Measurements from ENCODE around the gene GOLGA8B. TPM values are rescaled to one million over a fixed set of nuclear protein-coding genes. Genes with fewer than 3 reads are reported as not detected.

Gene GOLGA8B
- total RNA-seq, 1 donor from 2014 or later: 48.7 TPM

GRCh38 chr15:34606131-34606530, 22.7 kb upstream of the GOLGA8B start:
- peaks cover 10% of the 10 kb centered on the region for H3K27me3 ChIP-seq (ENCODE audit: control insufficient read depth, insufficient read depth, low read length)
- H3K36me3 ChIP-seq (ENCODE audit: control insufficient read depth, insufficient read depth, low read length): no peaks in the 10 kb centered on the region
- no peak for TF ChIP-seq CTCF (IDR thresholded peaks at IDR 0.05; ENCODE audit: insufficient read depth, low read length, severe bottlenecking)
- DNase-seq (ENCODE audit: low read depth) (no peak), FAIRE-seq (no peak)
- H3K4me3 ChIP-seq (ENCODE audit: low read depth, low read length): no peak overlapping the region

GRCh38 chr15:34603095-34603494, 19.6 kb upstream of the GOLGA8B start:
- no peak for TF ChIP-seq CTCF (IDR thresholded peaks at IDR 0.05; ENCODE audit: insufficient read depth, low read length, severe bottlenecking)
- FAIRE-seq (no peak), DNase-seq (ENCODE audit: low read depth) (no peak)
- peaks cover 7% of the 10 kb centered on the region for H3K27me3 ChIP-seq (ENCODE audit: control insufficient read depth, insufficient read depth, low read length)
- no peaks in the 10 kb centered on the region for H3K36me3 ChIP-seq (ENCODE audit: control insufficient read depth, insufficient read depth, low read length)
- H3K4me3 ChIP-seq (ENCODE audit: low read depth, low read length): no peak overlapping the region

- no peak for DNase-seq (ENCODE audit: low read depth)
- no peak for TF ChIP-seq CTCF (IDR thresholded peaks at IDR 0.05; ENCODE audit: insufficient read depth, low read length, severe bottlenecking)
- Histone ChIP-seq H3K36me3 (ENCODE audit: control insufficient read depth, insufficient read depth, low read length) (no peaks in the 10 kb centered on the region), H3K4me3 (ENCODE audit: low read depth, low read length) (no peak overlapping the region), H3K27me3 (ENCODE audit: control insufficient read depth, insufficient read depth, low read length) (peaks cover 7% of the 10 kb centered on the region)
- no peak for FAIRE-seq
Measured at GRCh38 chr15:34600923-34601322, 17.5 kb upstream of the GOLGA8B start.

- Histone ChIP-seq H3K27me3 (ENCODE audit: control insufficient read depth, insufficient read depth, low read length) (peaks cover 7% of the 10 kb centered on the region), H3K4me3 (ENCODE audit: low read depth, low read length) (no peak overlapping the region), H3K36me3 (ENCODE audit: control insufficient read depth, insufficient read depth, low read length) (no peaks in the 10 kb centered on the region)
- no peak for DNase-seq (ENCODE audit: low read depth)
- FAIRE-seq: no peak
- no peak for TF ChIP-seq CTCF (IDR thresholded peaks at IDR 0.05; ENCODE audit: insufficient read depth, low read length, severe bottlenecking)
Measured at GRCh38 chr15:34598799-34599585, 15.5 kb upstream of the GOLGA8B start.

GRCh38 chr15:34597316-34597715, 13.9 kb upstream of the GOLGA8B start:
- DNase-seq (ENCODE audit: low read depth) (no peak), FAIRE-seq (no peak)
- H3K4me3 ChIP-seq (ENCODE audit: low read depth, low read length): no peak overlapping the region
- TF ChIP-seq CTCF (IDR thresholded peaks at IDR 0.05; ENCODE audit: insufficient read depth, low read length, severe bottlenecking): no peak
- H3K27me3 ChIP-seq (ENCODE audit: control insufficient read depth, insufficient read depth, low read length): peaks cover 2% of the 10 kb centered on the region
- H3K36me3 ChIP-seq (ENCODE audit: control insufficient read depth, insufficient read depth, low read length): no peaks in the 10 kb centered on the region

- no peak overlapping the region for H3K4me3 ChIP-seq (ENCODE audit: low read depth, low read length)
- H3K27me3 ChIP-seq (ENCODE audit: control insufficient read depth, insufficient read depth, low read length): no peaks in the 10 kb centered on the region
- TF ChIP-seq CTCF (IDR thresholded peaks at IDR 0.05; ENCODE audit: insufficient read depth, low read length, severe bottlenecking): no peak
- no peak for DNase-seq (ENCODE audit: low read depth)
- FAIRE-seq: no peak
- no peaks in the 10 kb centered on the region for H3K36me3 ChIP-seq (ENCODE audit: control insufficient read depth, insufficient read depth, low read length)
Measured at GRCh38 chr15:34594361-34594760, 10.9 kb upstream of the GOLGA8B start.
